GM23338 (cell line): ENCODE data around the gene NABP1. TPM values are rescaled to one million over a fixed set of nuclear protein-coding genes. Genes with fewer than 3 reads are reported as not detected.

Experiments
- ATAC-seq: fragments of 200-7000 bp; cut with Tn5 transposase; 3 replicates; pipeline ENCODE4 v1.9.1; 2020
- DNase-seq: peaks from one replicate; pipeline ENCODE4 v3.0.0-alpha.2; 2015; ENCODE audit warnings: low spot score
- H2AFZ ChIP-seq: fragments of 200-600 bp; sonication (generic); 2 replicates; pipeline ENCODE4 v1.8.0; 2016; ENCODE audit warnings: antibody characterized with exemption, mild to moderate bottlenecking, moderate library complexity
- H3F3A ChIP-seq: fragments of 200-600 bp; sonication (generic); replicated peaks from 2 replicates; pipeline ENCODE4 v1.8.0; 2017; ENCODE audit warnings: antibody characterized with exemption, mixed run types, low read depth
- H3K27ac ChIP-seq: fragments of 200-600 bp; sonication (generic); 2 replicates; pipeline ENCODE4 v1.6.1; 2016; ENCODE audit warnings: low read depth
- H3K27me3 ChIP-seq: fragments of 200-600 bp; sonication (generic); 2 replicates; pipeline ENCODE4 v1.8.0; 2016; ENCODE audit warnings: mild to moderate bottlenecking, mixed run types, moderate library complexity; ENCODE audit not compliant: insufficient read depth
- H3K36me3 ChIP-seq: fragments of 200-600 bp; sonication (generic); 2 replicates; pipeline ENCODE4 v1.8.0; 2016; ENCODE audit warnings: mild to moderate bottlenecking; ENCODE audit not compliant: insufficient read depth
- H3K4me1 ChIP-seq: fragments of 200-600 bp; sonication (generic); 2 replicates; pipeline ENCODE4 v1.8.0; 2016; ENCODE audit warnings: mild to moderate bottlenecking, moderate library complexity; ENCODE audit not compliant: insufficient read depth
- H3K4me2 ChIP-seq: fragments of 200-600 bp; sonication (generic); 2 replicates; pipeline ENCODE4 v1.7.1; 2017; ENCODE audit warnings: mixed run types
- H3K4me3 ChIP-seq: fragments of 200-600 bp; sonication (generic); 2 replicates; pipeline ENCODE4 v1.6.1; 2016; ENCODE audit warnings: mixed run types
- H3K79me2 ChIP-seq: fragments of 200-600 bp; sonication (generic); replicated peaks from 2 replicates; pipeline ENCODE4 v1.8.0; 2017; ENCODE audit warnings: mild to moderate bottlenecking; ENCODE audit not compliant: insufficient read depth
- H3K9me2 ChIP-seq: fragments of 200-600 bp; sonication (generic); 2 replicates; pipeline ENCODE4 v1.8.0; 2017; ENCODE audit not compliant: insufficient read depth
- H4K20me1 ChIP-seq: fragments of 200-600 bp; sonication (generic); replicated peaks from 2 replicates; pipeline ENCODE4 v1.8.0; 2017; ENCODE audit warnings: mild to moderate bottlenecking; ENCODE audit not compliant: insufficient read depth
- H3K27ac Mint-ChIP-seq: 2 replicates; pipeline ENCODE4 v1.8.0; 2020; ENCODE audit warnings: inconsistent platforms, mild to moderate bottlenecking, moderate library complexity, mixed read lengths
- H3K27me3 Mint-ChIP-seq: 3 replicates; pipeline ENCODE4 v1.8.0; 2022; ENCODE audit warnings: low read depth, mild to moderate bottlenecking, moderate library complexity, mixed read lengths, inconsistent platforms; ENCODE audit not compliant: insufficient read depth, poor library complexity
- H3K36me3 Mint-ChIP-seq: 3 replicates; pipeline ENCODE4 v1.8.0; 2021; ENCODE audit warnings: low read depth, mild to moderate bottlenecking, inconsistent platforms, moderate library complexity, mixed read lengths
- H3K4me1 Mint-ChIP-seq: 3 replicates; pipeline ENCODE4 v1.8.0; 2020; ENCODE audit warnings: mild to moderate bottlenecking, inconsistent platforms, mixed read lengths
- H3K4me3 Mint-ChIP-seq: 3 replicates; pipeline ENCODE4 v1.8.0; 2021; ENCODE audit warnings: moderate library complexity, mild to moderate bottlenecking, inconsistent platforms, mixed read lengths
- H3K9me3 Mint-ChIP-seq: 3 replicates; pipeline ENCODE4 v1.8.0; 2020; ENCODE audit warnings: moderate library complexity, mild to moderate bottlenecking, inconsistent platforms, mixed read lengths
- CREB1 ChIP-seq: fragments of 250-450 bp; sonication (Bioruptor Pico); IDR thresholded peaks from 2 replicates; pipeline ENCODE4 v1.5.0; 2020; ENCODE audit warnings: low read depth, mild to moderate bottlenecking, moderate library complexity
- EZH2 ChIP-seq: fragments of 200-600 bp; sonication (generic); IDR thresholded peaks from one replicate; pipeline ENCODE4 v1.8.0; 2017; ENCODE audit warnings: antibody characterized with exemption, mild to moderate bottlenecking, low read depth; ENCODE audit not compliant: unreplicated experiment
- EZH2phosphoT487 ChIP-seq: fragments of 200-600 bp; sonication (generic); IDR thresholded peaks from one replicate; pipeline ENCODE4 v1.8.1; 2018; ENCODE audit warnings: antibody characterized with exemption; ENCODE audit not compliant: unreplicated experiment
- JUNB ChIP-seq: IDR thresholded peaks from one replicate; pipeline ENCODE4 v1.6.1; 2016; ENCODE audit warnings: antibody characterized with exemption; ENCODE audit not compliant: unreplicated experiment
- NANOG ChIP-seq: IDR thresholded peaks from 2 replicates; pipeline ENCODE4 v1.6.1; 2016; ENCODE audit warnings: antibody characterized with exemption, borderline replicate concordance
- POLR2AphosphoS5 ChIP-seq: IDR thresholded peaks from 2 replicates; pipeline ENCODE4 v1.6.1; 2016; ENCODE audit warnings: antibody characterized with exemption, low read depth
- STAT1 ChIP-seq: IDR thresholded peaks from one replicate; pipeline ENCODE4 v1.6.1; 2016; ENCODE audit warnings: antibody characterized with exemption; ENCODE audit not compliant: unreplicated experiment
- ZNF114 ChIP-seq: fragments of 250-450 bp; sonication (Bioruptor Pico); IDR thresholded peaks from 2 replicates; pipeline ENCODE4 v1.5.0; 2020; ENCODE audit warnings: mild to moderate bottlenecking, moderate library complexity
- ZNF331 ChIP-seq: fragments of 250-450 bp; sonication (Bioruptor Pico); IDR thresholded peaks from 2 replicates; pipeline ENCODE4 v1.5.0; 2020; ENCODE audit warnings: low read depth, mild to moderate bottlenecking, moderate library complexity
- polyA plus RNA-seq: library from polyadenylated mRNA; unstranded; fragments of >200 nt; fragmentation: Nextera tagmentation; extraction: Ambion mirVana; gene quantifications from 2 replicates; pipeline ENCODE4 v1.2.1, GENCODE V29; 2016
- total RNA-seq: library from RNA; depleted of rRNA; stranded (reverse); fragments of >200 nt; shearing (Covaris generic); gene quantifications from 2 replicates; pipeline ENCODE4 v1.2.3, GENCODE V29; 2014
- TF ChIP-seq, protein P1 (sequence below): IDR thresholded peaks from one replicate; pipeline ENCODE4 v1.6.1; 2018; ENCODE audit warnings: antibody characterized with exemption; ENCODE audit not compliant: unreplicated experiment
- TF ChIP-seq, protein P2 (sequence below): fragments of 250-450 bp; sonication (Bioruptor Pico); IDR thresholded peaks from 2 replicates; pipeline ENCODE4 v1.5.0; 2020; ENCODE audit warnings: mild to moderate bottlenecking, moderate library complexity
- TF ChIP-seq, protein P3 (sequence below): IDR thresholded peaks from 2 replicates; pipeline ENCODE4 v1.6.1; 2016; ENCODE audit warnings: antibody characterized with exemption
- TF ChIP-seq, protein P4 (sequence below), 2 experiments: fragments of 200-600 bp in 1 of 2; sonication (generic) in 1 of 2; conservative IDR thresholded peaks; 2 replicates each; pipeline versions ENCODE4 v1.5.1 to v1.6.1; 2016 to 2017; ENCODE audit warnings: antibody characterized with exemption in 2 of 2, low read depth in 2 of 2, mild to moderate bottlenecking in 2 of 2, moderate library complexity in 1 of 2

NABP1 gene
- total and polyA plus RNA-seq, 2 experiments from 2014 or later = 5.2 to 5.6 TPM

DNA sequence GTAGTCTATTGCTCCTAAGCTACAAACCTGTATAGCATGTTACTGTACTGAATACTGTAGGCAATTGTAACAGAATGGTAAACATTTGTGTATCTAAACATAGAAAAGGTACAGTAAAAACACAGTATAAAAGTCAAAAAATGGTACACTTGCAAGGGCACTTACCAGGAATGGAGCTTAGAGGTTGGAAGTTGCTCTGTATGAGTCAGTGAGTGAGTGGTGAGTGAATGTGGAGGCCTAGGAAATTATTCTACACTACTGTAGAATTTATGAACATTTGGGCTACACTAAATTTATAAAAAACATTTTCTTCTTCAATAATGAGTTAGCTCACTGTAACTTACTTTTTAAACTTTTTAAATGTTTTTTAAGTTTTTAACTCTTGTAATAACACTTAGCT, 19.0 kb downstream of the NABP1 start:
- H3K36me3 Mint-ChIP-seq = no peaks in the 10 kb centered on the region
- TF ChIP-seq, protein P1, sequence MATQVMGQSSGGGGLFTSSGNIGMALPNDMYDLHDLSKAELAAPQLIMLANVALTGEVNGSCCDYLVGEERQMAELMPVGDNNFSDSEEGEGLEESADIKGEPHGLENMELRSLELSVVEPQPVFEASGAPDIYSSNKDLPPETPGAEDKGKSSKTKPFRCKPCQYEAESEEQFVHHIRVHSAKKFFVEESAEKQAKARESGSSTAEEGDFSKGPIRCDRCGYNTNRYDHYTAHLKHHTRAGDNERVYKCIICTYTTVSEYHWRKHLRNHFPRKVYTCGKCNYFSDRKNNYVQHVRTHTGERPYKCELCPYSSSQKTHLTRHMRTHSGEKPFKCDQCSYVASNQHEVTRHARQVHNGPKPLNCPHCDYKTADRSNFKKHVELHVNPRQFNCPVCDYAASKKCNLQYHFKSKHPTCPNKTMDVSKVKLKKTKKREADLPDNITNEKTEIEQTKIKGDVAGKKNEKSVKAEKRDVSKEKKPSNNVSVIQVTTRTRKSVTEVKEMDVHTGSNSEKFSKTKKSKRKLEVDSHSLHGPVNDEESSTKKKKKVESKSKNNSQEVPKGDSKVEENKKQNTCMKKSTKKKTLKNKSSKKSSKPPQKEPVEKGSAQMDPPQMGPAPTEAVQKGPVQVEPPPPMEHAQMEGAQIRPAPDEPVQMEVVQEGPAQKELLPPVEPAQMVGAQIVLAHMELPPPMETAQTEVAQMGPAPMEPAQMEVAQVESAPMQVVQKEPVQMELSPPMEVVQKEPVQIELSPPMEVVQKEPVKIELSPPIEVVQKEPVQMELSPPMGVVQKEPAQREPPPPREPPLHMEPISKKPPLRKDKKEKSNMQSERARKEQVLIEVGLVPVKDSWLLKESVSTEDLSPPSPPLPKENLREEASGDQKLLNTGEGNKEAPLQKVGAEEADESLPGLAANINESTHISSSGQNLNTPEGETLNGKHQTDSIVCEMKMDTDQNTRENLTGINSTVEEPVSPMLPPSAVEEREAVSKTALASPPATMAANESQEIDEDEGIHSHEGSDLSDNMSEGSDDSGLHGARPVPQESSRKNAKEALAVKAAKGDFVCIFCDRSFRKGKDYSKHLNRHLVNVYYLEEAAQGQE = no peak
- TF ChIP-seq NANOG = no peak
- TF ChIP-seq, protein P2, sequence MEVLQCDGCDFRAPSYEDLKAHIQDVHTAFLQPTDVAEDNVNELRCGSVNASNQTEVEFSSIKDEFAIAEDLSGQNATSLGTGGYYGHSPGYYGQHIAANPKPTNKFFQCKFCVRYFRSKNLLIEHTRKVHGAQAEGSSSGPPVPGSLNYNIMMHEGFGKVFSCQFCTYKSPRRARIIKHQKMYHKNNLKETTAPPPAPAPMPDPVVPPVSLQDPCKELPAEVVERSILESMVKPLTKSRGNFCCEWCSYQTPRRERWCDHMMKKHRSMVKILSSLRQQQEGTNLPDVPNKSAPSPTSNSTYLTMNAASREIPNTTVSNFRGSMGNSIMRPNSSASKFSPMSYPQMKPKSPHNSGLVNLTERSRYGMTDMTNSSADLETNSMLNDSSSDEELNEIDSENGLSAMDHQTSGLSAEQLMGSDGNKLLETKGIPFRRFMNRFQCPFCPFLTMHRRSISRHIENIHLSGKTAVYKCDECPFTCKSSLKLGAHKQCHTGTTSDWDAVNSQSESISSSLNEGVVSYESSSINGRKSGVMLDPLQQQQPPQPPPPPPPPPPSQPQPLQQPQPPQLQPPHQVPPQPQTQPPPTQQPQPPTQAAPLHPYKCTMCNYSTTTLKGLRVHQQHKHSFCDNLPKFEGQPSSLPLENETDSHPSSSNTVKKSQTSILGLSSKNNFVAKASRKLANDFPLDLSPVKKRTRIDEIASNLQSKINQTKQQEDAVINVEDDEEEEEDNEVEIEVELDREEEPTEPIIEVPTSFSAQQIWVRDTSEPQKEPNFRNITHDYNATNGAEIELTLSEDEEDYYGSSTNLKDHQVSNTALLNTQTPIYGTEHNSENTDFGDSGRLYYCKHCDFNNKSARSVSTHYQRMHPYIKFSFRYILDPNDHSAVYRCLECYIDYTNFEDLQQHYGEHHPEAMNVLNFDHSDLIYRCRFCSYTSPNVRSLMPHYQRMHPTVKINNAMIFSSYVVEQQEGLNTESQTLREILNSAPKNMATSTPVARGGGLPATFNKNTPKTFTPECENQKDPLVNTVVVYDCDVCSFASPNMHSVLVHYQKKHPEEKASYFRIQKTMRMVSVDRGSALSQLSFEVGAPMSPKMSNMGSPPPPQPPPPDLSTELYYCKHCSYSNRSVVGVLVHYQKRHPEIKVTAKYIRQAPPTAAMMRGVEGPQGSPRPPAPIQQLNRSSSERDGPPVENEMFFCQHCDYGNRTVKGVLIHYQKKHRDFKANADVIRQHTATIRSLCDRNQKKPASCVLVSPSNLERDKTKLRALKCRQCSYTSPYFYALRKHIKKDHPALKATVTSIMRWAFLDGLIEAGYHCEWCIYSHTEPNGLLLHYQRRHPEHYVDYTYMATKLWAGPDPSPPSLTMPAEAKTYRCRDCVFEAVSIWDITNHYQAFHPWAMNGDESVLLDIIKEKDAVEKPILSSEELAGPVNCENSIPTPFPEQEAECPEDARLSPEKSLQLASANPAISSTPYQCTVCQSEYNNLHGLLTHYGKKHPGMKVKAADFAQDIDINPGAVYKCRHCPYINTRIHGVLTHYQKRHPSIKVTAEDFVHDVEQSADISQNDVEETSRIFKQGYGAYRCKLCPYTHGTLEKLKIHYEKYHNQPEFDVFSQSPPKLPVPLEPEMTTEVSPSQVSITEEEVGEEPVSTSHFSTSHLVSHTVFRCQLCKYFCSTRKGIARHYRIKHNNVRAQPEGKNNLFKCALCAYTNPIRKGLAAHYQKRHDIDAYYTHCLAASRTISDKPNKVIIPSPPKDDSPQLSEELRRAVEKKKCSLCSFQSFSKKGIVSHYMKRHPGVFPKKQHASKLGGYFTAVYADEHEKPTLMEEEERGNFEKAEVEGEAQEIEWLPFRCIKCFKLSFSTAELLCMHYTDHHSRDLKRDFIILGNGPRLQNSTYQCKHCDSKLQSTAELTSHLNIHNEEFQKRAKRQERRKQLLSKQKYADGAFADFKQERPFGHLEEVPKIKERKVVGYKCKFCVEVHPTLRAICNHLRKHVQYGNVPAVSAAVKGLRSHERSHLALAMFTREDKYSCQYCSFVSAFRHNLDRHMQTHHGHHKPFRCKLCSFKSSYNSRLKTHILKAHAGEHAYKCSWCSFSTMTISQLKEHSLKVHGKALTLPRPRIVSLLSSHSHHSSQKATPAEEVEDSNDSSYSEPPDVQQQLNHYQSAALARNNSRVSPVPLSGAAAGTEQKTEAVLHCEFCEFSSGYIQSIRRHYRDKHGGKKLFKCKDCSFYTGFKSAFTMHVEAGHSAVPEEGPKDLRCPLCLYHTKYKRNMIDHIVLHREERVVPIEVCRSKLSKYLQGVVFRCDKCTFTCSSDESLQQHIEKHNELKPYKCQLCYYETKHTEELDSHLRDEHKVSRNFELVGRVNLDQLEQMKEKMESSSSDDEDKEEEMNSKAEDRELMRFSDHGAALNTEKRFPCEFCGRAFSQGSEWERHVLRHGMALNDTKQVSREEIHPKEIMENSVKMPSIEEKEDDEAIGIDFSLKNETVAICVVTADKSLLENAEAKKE (CRISPR knock-in tag) = no peak
- no peak for TF ChIP-seq STAT1
- TF ChIP-seq EZH2phosphoT487 = no peak
- TF ChIP-seq ZNF114 (CRISPR knock-in tag) = no peak
- no peak for TF ChIP-seq ZNF331 (CRISPR knock-in tag)
- no peak for TF ChIP-seq CREB1 (CRISPR knock-in tag)
- TF ChIP-seq, protein P3, sequence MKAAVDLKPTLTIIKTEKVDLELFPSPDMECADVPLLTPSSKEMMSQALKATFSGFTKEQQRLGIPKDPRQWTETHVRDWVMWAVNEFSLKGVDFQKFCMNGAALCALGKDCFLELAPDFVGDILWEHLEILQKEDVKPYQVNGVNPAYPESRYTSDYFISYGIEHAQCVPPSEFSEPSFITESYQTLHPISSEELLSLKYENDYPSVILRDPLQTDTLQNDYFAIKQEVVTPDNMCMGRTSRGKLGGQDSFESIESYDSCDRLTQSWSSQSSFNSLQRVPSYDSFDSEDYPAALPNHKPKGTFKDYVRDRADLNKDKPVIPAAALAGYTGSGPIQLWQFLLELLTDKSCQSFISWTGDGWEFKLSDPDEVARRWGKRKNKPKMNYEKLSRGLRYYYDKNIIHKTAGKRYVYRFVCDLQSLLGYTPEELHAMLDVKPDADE = no peak
- no peak for TF ChIP-seq JUNB
- TF ChIP-seq POLR2AphosphoS5 = no peak
- TF ChIP-seq EZH2 = no peak
- TF ChIP-seq, protein P4, sequence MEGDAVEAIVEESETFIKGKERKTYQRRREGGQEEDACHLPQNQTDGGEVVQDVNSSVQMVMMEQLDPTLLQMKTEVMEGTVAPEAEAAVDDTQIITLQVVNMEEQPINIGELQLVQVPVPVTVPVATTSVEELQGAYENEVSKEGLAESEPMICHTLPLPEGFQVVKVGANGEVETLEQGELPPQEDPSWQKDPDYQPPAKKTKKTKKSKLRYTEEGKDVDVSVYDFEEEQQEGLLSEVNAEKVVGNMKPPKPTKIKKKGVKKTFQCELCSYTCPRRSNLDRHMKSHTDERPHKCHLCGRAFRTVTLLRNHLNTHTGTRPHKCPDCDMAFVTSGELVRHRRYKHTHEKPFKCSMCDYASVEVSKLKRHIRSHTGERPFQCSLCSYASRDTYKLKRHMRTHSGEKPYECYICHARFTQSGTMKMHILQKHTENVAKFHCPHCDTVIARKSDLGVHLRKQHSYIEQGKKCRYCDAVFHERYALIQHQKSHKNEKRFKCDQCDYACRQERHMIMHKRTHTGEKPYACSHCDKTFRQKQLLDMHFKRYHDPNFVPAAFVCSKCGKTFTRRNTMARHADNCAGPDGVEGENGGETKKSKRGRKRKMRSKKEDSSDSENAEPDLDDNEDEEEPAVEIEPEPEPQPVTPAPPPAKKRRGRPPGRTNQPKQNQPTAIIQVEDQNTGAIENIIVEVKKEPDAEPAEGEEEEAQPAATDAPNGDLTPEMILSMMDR (conservative IDR thresholded peaks at IDR 0.05; ENCODE audit: low read depth in 2 of 2) = no peak
- Histone ChIP-seq H3K4me3 (no peak overlapping the region), H3K4me1 (no peaks in the 10 kb centered on the region), H3K27ac (no peak overlapping the region), H4K20me1 (no peaks in the 10 kb centered on the region), H3F3A (peaks cover 6% of the 10 kb centered on the region), H2AFZ (no peak overlapping the region), H3K36me3 (no peaks in the 10 kb centered on the region), H3K27me3 (no peaks in the 10 kb centered on the region), H3K79me2 (no peaks in the 10 kb centered on the region), H3K4me2 (no peak overlapping the region), H3K9me2 (peaks cover 6% of the 10 kb centered on the region; the same call in 1 of the 2 replicates)
- DNase-seq = no peak
- H3K4me1 Mint-ChIP-seq = peaks cover 3% of the 10 kb centered on the region; the same call in 2 of the 3 replicates
- peaks cover 3% of the 10 kb centered on the region for H3K27me3 Mint-ChIP-seq
- peaks cover 12% of the 10 kb centered on the region; the same call in 2 of the 3 replicates for H3K9me3 Mint-ChIP-seq
- H3K27ac Mint-ChIP-seq = no peak overlapping the region
- ATAC-seq = no peak
- no peak overlapping the region for H3K4me3 Mint-ChIP-seq
